Activated naive CD4-positive, alpha-beta T cell treated with anti-CD3 and anti-CD28 coated beads, Interleukin-2, amount 10 ng/mL, durations not matched to agents 7 days and 5 days (primary cell): ENCODE measurements around the gene GCH1.

Experiments
- CTCF ChIA-PET: fragments of 350-600 bp; sonication (Branson Sonifier 250); formaldehyde crosslinking; loops from one replicate; lab custom pipeline; 2021; ENCODE audit warnings: antibody characterized with exemption; lab: Charles Lee
- DNase-seq: peaks from one replicate; pipeline ENCODE4 v3.0.0-alpha.2; 2020
- H3K27ac Mint-ChIP-seq: one replicate; pipeline ENCODE4 v1.8.0; 2021; ENCODE audit warnings: mild to moderate bottlenecking, moderate library complexity, mixed read lengths
- H3K27me3 Mint-ChIP-seq: one replicate; pipeline ENCODE4 v1.8.0; 2021; ENCODE audit warnings: mild to moderate bottlenecking, mixed read lengths
- H3K36me3 Mint-ChIP-seq: one replicate; pipeline ENCODE4 v1.8.0; 2021; ENCODE audit warnings: mixed read lengths
- H3K4me1 Mint-ChIP-seq: one replicate; pipeline ENCODE4 v1.8.0; 2021; ENCODE audit warnings: mixed read lengths
- H3K4me3 Mint-ChIP-seq: one replicate; pipeline ENCODE4 v1.8.0; 2021; ENCODE audit warnings: mild to moderate bottlenecking, moderate library complexity, mixed read lengths
- H3K9me3 Mint-ChIP-seq: one replicate; pipeline ENCODE4 v1.8.0; 2021; ENCODE audit warnings: mixed read lengths

The GCH1 gene, protein sequence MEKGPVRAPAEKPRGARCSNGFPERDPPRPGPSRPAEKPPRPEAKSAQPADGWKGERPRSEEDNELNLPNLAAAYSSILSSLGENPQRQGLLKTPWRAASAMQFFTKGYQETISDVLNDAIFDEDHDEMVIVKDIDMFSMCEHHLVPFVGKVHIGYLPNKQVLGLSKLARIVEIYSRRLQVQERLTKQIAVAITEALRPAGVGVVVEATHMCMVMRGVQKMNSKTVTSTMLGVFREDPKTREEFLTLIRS

GRCh38 chr14:54902521-54903420 lies at the start of gene GCH1:
GCH1 (minus strand) TSS chr14:54902826; CDS start chr14:54902663, 163 bp downstream.
- peak within 1 kb of the TSS; percentile 83 for H3K4me3 Mint-ChIP-seq
- peaks cover 14% of the 10 kb centered on the region for H3K36me3 Mint-ChIP-seq
- DNase-seq, result peak; percentile 83
- CTCF ChIA-PET, result interaction anchor here (0.6 to 2.2 kb wide), 8 partner anchors 9 to 129 kb away, joined by 3 to 10 read pairs (median 4); no protein-coding TSS in a partner anchor
- peak within 1 kb of the TSS; percentile 94 for H3K27ac Mint-ChIP-seq
- no peaks in the 10 kb centered on the region for H3K27me3 Mint-ChIP-seq
- no peaks in the 10 kb centered on the region for H3K9me3 Mint-ChIP-seq
- H3K4me1 Mint-ChIP-seq, result peaks cover 51% of the 10 kb centered on the region

DNA sequence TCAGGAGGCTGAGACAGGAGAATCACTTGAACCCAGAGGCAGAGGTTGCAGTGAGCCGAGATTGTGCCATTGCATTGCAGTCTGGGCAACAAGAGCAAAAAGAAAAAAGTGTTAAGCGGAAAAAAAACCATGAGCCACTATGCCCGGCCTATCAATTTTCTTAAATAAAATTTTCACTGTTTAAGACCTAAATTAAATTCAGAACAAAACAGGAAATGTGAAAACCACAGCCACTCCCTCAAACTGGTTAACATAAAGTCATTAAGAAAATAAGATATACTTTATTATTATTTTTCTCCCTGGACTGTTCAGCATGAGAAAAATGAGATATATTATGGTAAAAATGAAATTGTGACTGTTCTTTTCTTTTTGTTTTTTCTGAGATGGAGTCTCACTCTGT lies 44.6 kb upstream of the GCH1 start:
- Mint-ChIP-seq H3K4me3 (no peak overlapping the region), H3K9me3 (no peaks in the 10 kb centered on the region), H3K36me3 (peaks cover 55% of the 10 kb centered on the region), H3K27ac (no peak overlapping the region), H3K27me3 (no peaks in the 10 kb centered on the region), H3K4me1 (peaks cover 11% of the 10 kb centered on the region)
- CTCF ChIA-PET, result no interaction called here
- DNase-seq, result no peak

DNA sequence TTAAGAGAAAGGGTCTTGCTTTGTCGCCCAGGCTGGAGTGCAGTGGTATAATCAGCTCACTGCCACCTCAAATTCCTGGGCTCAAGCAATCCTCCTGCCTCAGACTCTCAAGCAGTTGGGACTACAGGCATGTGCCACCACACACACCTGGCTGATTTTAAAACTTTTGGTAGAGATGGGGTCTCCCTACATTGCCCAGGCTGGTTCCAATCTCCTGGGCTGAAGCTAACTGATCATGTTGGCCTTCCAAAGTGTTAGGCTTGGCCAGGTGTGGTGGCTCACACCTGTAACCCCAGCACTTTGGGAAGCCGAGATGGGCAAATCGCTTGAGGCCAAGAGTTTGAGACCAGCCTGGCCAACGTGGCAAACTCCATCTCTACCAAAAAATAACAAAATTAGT lies 43.9 kb upstream of the GCH1 start:
- Mint-ChIP-seq H3K4me3 (no peak overlapping the region), H3K27me3 (no peaks in the 10 kb centered on the region), H3K27ac (peak overlapping the region; percentile 24), H3K9me3 (no peaks in the 10 kb centered on the region), H3K4me1 (peaks cover 11% of the 10 kb centered on the region), H3K36me3 (peaks cover 51% of the 10 kb centered on the region)
- CTCF ChIA-PET, result interaction anchor here (1.1 kb wide), 1 partner anchor 42 kb away, joined by 3 read pairs; no protein-coding TSS in a partner anchor
- DNase-seq, result no peak

- Mint-ChIP-seq H3K36me3 (peaks cover 51% of the 10 kb centered on the region), H3K27me3 (no peaks in the 10 kb centered on the region)
- CTCF ChIA-PET, result no interaction called here
These were observed 42.2 kb upstream of the GCH1 start for GRCh38 chr14:54944737-54945391.

GRCh38 chr14:54942913-54943312 lies 40.3 kb upstream of the GCH1 start:
- H3K36me3 Mint-ChIP-seq, result peaks cover 34% of the 10 kb centered on the region
- DNase-seq, result no peak
- no peak overlapping the region for H3K27ac Mint-ChIP-seq
- no peak overlapping the region for H3K4me3 Mint-ChIP-seq
- H3K4me1 Mint-ChIP-seq, result peaks cover 8% of the 10 kb centered on the region
- H3K9me3 Mint-ChIP-seq, result no peaks in the 10 kb centered on the region
- CTCF ChIA-PET, result no interaction called here
- H3K27me3 Mint-ChIP-seq, result no peaks in the 10 kb centered on the region

More at GRCh38 chr14:54944737-54945391, 42.2 kb upstream of the GCH1 start:
- H3K27ac Mint-ChIP-seq, result no peak overlapping the region
- H3K4me3 Mint-ChIP-seq, result no peak overlapping the region
- no peak for DNase-seq
- H3K9me3 Mint-ChIP-seq, result no peaks in the 10 kb centered on the region
- H3K4me1 Mint-ChIP-seq, result peaks cover 11% of the 10 kb centered on the region

DNA sequence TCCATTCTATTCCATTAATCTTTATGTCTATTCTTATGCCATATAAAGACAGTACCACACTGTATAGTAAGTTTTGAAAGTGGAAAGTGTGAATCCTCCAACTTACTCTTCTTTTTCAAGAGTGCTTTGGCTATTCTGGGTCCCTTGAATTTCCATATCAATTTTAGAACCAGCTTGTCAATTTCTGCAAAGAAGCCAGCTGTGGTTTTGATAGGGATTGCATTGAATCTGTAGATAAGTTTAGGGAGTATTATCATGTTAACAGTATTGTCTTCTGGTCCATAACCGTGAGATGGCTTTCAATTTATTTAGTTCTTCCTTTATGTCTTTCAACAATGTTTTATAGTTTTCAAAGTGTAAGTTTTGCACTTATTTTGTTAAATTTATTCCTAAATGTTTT lies 34.2 kb upstream of the GCH1 start:
- no peaks in the 10 kb centered on the region for H3K27me3 Mint-ChIP-seq
- no peak overlapping the region for H3K27ac Mint-ChIP-seq
- no peaks in the 10 kb centered on the region for H3K4me1 Mint-ChIP-seq

DNA sequence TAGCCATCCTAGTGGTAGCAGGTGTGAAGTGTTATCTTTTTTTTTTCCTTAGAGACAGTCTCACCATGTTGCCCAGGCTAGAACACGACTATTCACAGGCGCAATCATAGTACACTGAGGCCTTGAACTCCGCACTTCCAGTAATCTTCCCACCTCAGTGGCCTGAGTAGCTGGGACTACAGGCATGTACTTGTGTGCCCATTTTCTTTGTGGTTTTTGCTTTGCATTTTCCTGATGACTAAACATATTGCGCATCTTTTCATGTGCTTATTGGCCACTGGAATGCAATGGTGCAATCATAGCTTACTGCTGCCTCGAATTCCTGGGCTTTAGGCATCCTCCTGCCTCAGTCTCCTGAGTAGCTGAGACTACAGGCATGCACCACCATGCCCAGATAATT lies 33.3 kb upstream of the GCH1 start:
- CTCF ChIA-PET, result interaction anchor here (0.7 to 1.0 kb wide), 2 partner anchors 10 to 14 kb away, joined by 3 to 4 read pairs; no protein-coding TSS in a partner anchor
- no peak overlapping the region for H3K27ac Mint-ChIP-seq
- peaks cover 13% of the 10 kb centered on the region for H3K36me3 Mint-ChIP-seq
- H3K9me3 Mint-ChIP-seq, result no peaks in the 10 kb centered on the region
- peaks cover 7% of the 10 kb centered on the region for H3K4me1 Mint-ChIP-seq
- no peak overlapping the region for H3K4me3 Mint-ChIP-seq
- no peak for DNase-seq
- no peaks in the 10 kb centered on the region for H3K27me3 Mint-ChIP-seq

More for the DNA sequence above, 34.2 kb upstream of the GCH1 start:
- peaks cover 17% of the 10 kb centered on the region for H3K36me3 Mint-ChIP-seq
- H3K9me3 Mint-ChIP-seq, result no peaks in the 10 kb centered on the region
- no peak for DNase-seq
- CTCF ChIA-PET, result no interaction called here
- no peak overlapping the region for H3K4me3 Mint-ChIP-seq

- Mint-ChIP-seq H3K27me3 (no peaks in the 10 kb centered on the region), H3K4me1 (peaks cover 7% of the 10 kb centered on the region), H3K36me3 (peaks cover 9% of the 10 kb centered on the region), H3K9me3 (no peaks in the 10 kb centered on the region), H3K27ac (no peak overlapping the region), H3K4me3 (no peak overlapping the region)
- no peak for DNase-seq
- CTCF ChIA-PET, result no interaction called here
These were observed 32.5 kb upstream of the GCH1 start for GRCh38 chr14:54935100-54935499.

DNA sequence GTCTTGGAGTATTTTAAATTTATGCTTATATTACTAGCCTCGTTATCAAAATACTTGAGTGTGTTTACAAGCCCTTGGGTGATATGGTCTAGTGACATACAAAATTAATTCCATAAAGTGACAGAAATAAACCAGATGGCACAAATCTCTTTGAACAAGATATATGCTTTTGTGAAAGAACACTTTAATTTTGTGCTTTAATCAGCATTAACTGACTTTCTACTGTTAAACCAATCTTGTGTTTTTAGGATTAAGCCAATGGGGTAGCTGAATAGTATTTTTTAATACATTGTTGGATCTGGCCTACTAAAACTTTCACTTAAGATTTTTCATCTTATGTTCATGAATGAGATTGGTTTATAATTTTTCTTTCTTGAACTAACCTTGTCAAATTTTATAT lies 30.4 kb upstream of the GCH1 start:
- CTCF ChIA-PET, result interaction anchor here (0.7 kb wide), 1 partner anchor 9 kb away, joined by 3 read pairs; no protein-coding TSS in a partner anchor
- Mint-ChIP-seq H3K27ac (no peak overlapping the region), H3K36me3 (peaks cover 8% of the 10 kb centered on the region), H3K4me1 (peaks cover 7% of the 10 kb centered on the region), H3K9me3 (no peaks in the 10 kb centered on the region), H3K4me3 (no peak overlapping the region), H3K27me3 (no peaks in the 10 kb centered on the region)
- no peak for DNase-seq

DNA sequence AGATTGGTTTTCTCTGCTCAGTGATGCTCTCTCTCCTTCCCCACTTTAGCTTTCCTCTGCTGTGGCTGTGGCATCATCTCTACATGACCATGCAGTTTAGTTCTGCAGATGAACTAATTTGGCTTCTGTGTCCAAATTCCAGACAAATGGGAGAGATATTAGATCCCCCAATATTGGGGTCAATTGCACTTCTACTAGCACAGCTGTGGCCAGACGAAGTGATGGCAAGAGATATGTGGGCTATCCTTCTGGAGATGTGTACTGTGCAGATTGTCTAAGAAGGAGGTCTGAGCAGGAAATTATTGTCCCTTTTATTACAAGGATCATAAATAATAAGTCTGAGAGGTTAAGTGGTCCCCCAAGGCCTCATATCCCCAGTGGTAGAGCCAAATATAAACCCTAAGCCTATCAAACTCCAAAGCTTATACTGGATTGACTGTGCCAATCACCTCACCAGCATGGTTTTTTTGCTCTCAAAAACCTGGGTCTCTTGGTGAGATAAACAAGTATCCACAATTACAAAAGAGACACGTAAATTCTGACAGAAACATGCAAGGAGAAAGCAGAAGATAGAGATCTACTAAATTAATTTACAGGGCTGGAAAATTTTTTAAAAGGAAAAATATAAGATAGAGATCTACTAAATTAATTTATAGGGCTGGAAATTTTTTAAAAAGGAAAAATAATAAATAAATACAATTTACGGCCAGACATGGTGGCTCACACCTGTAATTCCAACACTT lies 29.1 kb upstream of the GCH1 start:
- no peak overlapping the region for H3K4me3 Mint-ChIP-seq
- CTCF ChIA-PET, result no interaction called here

GRCh38 chr14:54931101-54931500 lies 28.5 kb upstream of the GCH1 start:
- H3K9me3 Mint-ChIP-seq, result no peaks in the 10 kb centered on the region
- H3K4me3 Mint-ChIP-seq, result no peak overlapping the region
- no peaks in the 10 kb centered on the region for H3K36me3 Mint-ChIP-seq
- H3K4me1 Mint-ChIP-seq, result peaks cover 12% of the 10 kb centered on the region
- H3K27me3 Mint-ChIP-seq, result peaks cover 2% of the 10 kb centered on the region
- H3K27ac Mint-ChIP-seq, result no peak overlapping the region
- no peak for DNase-seq
- CTCF ChIA-PET, result no interaction called here

More for the DNA sequence above, 29.1 kb upstream of the GCH1 start:
- Mint-ChIP-seq H3K36me3 (peaks cover 3% of the 10 kb centered on the region), H3K27ac (no peak overlapping the region), H3K4me1 (peaks cover 12% of the 10 kb centered on the region), H3K9me3 (no peaks in the 10 kb centered on the region), H3K27me3 (no peaks in the 10 kb centered on the region)
- DNase-seq, result no peak

DNA sequence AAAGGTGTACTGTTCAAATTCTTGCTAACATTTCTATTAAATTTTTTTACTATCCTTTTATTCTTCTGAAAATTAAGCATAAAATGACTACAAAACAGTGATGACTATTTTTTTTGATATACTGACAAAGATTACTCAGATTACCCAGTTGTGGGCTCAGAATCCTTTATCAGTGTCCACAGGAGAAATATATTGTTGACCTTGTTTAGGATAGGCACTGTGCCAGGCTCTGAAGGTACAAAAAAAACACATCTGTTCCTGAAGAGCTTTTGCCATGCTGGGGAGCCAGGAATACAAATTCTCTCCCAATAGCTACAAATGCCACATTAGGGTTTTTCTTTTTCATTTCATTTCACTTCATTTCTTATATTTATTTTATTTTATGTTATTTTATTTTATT lies 26.9 kb upstream of the GCH1 start:
- Mint-ChIP-seq H3K27me3 (peaks cover 4% of the 10 kb centered on the region), H3K27ac (no peak overlapping the region), H3K4me1 (peaks cover 12% of the 10 kb centered on the region), H3K4me3 (no peak overlapping the region), H3K36me3 (no peaks in the 10 kb centered on the region), H3K9me3 (no peaks in the 10 kb centered on the region)
- no peak for DNase-seq
- CTCF ChIA-PET, result no interaction called here

- H3K4me3 Mint-ChIP-seq, result no peak overlapping the region
- H3K27ac Mint-ChIP-seq, result no peak overlapping the region
- no peak for DNase-seq
- CTCF ChIA-PET, result no interaction called here
- H3K27me3 Mint-ChIP-seq, result peaks cover 4% of the 10 kb centered on the region
- H3K4me1 Mint-ChIP-seq, result peaks cover 12% of the 10 kb centered on the region
- H3K9me3 Mint-ChIP-seq, result no peaks in the 10 kb centered on the region
- H3K36me3 Mint-ChIP-seq, result no peaks in the 10 kb centered on the region
These were observed 25.6 kb upstream of the GCH1 start for GRCh38 chr14:54928216-54928615.
